Large intestine (tissue), 3 donors: ENCODE measurements around the gene RPP25L. TPM values are rescaled to one million over a fixed set of nuclear protein-coding genes. Genes with fewer than 3 reads are reported as not detected.

Experiments used
- DNase-seq, 2 donors: peaks; one replicate each; pipeline versions ENCODE4 v3.0.0 to v3.0.0-alpha.2; 2013
- H3K27ac ChIP-seq: one replicate; pipeline ENCODE4 v1.5.1; 2013; ENCODE audit warnings: low read length
- H3K27me3 ChIP-seq: 2 replicates; pipeline ENCODE4 v1.6.1; 2013; ENCODE audit warnings: low read length; ENCODE audit not compliant: control insufficient read depth, insufficient read depth
- H3K36me3 ChIP-seq: 2 replicates; pipeline ENCODE4 v1.6.1; 2013; ENCODE audit warnings: low read length; ENCODE audit not compliant: control insufficient read depth, insufficient read depth
- H3K4me1 ChIP-seq: one replicate; pipeline ENCODE4 v1.6.1; 2013; ENCODE audit warnings: low read length; ENCODE audit not compliant: control insufficient read depth, insufficient read depth
- H3K4me3 ChIP-seq: one replicate; pipeline ENCODE4 v1.5.1; 2013; ENCODE audit warnings: low read length
- H3K9me3 ChIP-seq: one replicate; pipeline ENCODE4 v1.6.1; 2013; ENCODE audit warnings: mild to moderate bottlenecking, low read depth, low read length, moderate library complexity; ENCODE audit not compliant: control insufficient read depth
- WGBS: methylation state at CpG from one replicate; pipeline ENCODE4 v1.1.5; 2013; ENCODE audit warnings: low lambda C conversion rate; ENCODE audit not compliant: insufficient coverage; 5-methylcytosine and 5-hydroxymethylcytosine counted together
- polyA plus RNA-seq: library from polyadenylated mRNA; unstranded; fragments of 120-200 nt; gene quantifications from one replicate; pipeline ENCODE4 v1.2.1, GENCODE V29; 2013

The RPP25L gene
- polyA plus RNA-seq, 1 donor, result 34.8 TPM

DNA sequence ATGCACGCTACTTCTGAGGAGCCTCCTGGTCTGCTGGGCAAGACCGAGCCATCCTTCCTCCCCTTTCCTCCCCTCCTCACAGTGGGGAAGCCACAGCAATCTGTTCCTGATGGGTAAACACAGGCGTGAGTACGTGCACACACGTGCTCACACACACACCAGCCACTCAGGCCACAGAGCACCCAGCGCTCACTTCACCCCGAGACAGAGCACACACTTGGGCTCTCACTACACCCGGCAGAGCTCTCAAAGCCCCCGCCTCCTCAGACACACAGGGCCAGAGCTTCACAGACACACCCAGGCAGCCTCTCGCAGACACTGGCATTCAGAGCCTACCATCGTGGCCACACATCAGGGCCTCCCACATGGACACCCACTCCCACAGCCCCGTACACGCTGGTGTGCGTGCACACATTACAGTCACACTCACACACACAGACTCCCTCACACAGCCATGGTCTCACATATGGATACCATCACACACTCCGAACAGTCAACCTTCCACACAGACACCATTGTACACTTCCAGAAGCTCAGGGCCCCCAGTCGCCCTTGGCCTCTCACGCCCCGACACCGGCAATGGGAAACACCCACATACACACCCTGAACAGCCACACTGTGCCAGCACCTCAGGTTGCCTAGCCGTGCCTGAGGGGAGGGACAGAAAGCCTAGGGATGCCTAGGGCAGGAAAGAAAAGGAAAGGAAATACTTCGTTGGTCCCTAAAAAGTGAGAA lies 35.9 kb downstream of the RPP25L start:
- peaks cover 71% of the 10 kb centered on the region for H3K27me3 ChIP-seq
- peaks cover 15% of the 10 kb centered on the region for H3K4me1 ChIP-seq
- no peaks in the 10 kb centered on the region for H3K36me3 ChIP-seq
- H3K9me3 ChIP-seq, result peaks cover 2% of the 10 kb centered on the region
- no peak overlapping the region for H3K4me3 ChIP-seq
- WGBS, result no CpG with 5 or more reads among the region's 21 CpGs
- H3K27ac ChIP-seq, result peak overlapping the region; percentile 30
- DNase-seq, result no peak

DNA sequence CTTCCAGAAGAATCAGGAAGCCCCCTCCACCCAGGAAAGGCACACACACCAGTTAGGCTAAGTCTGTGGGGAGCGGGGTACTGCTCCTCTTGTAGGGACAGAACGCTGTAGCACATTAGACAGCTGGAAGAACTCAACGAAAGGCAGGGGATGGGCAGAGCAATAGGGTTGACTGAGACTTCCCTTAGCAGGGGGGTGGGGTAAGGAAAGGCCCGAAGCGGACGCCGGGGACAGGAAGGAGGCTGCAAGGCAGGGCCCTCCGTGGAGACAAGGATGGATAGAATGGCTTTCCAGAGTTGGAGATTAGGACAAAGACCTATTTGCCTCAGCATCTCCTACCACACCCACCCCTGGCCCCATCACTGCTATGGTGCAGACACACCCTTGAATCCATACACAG lies 36.7 kb downstream of the RPP25L start:
- no peaks in the 10 kb centered on the region for H3K36me3 ChIP-seq
- H3K4me3 ChIP-seq, result no peak overlapping the region
- peaks cover 15% of the 10 kb centered on the region for H3K4me1 ChIP-seq
- WGBS, result no CpG with 5 or more reads among the region's 8 CpGs
- peaks cover 68% of the 10 kb centered on the region for H3K27me3 ChIP-seq
- no peak overlapping the region for H3K27ac ChIP-seq
- H3K9me3 ChIP-seq, result peaks cover 2% of the 10 kb centered on the region
- no peak for DNase-seq

DNA sequence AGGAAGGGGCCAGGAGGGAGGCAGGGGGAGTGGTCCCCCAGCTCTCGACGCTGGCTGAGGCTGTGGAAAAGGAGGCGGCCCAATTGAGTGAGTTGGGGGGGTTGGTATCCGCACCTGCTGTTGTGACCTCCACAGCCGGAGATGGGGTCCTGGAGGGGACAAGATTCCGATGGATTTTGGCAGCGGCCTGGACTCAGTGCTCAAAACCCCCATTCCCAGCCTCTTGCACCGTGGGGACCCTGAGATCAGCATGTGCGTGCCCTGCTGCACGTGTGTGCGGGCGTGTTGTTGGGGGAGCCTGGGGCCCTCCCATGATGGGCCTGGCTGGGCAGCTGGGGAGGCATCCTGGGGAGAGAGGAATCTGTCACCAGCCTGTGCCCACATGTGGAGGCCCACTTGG lies 37.3 kb downstream of the RPP25L start:
- Histone ChIP-seq H3K4me3 (no peak overlapping the region), H3K27ac (no peak overlapping the region), H3K4me1 (peaks cover 19% of the 10 kb centered on the region), H3K9me3 (peaks cover 2% of the 10 kb centered on the region), H3K27me3 (peaks cover 66% of the 10 kb centered on the region), H3K36me3 (no peaks in the 10 kb centered on the region)
- WGBS, result no CpG with 5 or more reads among the region's 12 CpGs
- no peak for DNase-seq

DNA sequence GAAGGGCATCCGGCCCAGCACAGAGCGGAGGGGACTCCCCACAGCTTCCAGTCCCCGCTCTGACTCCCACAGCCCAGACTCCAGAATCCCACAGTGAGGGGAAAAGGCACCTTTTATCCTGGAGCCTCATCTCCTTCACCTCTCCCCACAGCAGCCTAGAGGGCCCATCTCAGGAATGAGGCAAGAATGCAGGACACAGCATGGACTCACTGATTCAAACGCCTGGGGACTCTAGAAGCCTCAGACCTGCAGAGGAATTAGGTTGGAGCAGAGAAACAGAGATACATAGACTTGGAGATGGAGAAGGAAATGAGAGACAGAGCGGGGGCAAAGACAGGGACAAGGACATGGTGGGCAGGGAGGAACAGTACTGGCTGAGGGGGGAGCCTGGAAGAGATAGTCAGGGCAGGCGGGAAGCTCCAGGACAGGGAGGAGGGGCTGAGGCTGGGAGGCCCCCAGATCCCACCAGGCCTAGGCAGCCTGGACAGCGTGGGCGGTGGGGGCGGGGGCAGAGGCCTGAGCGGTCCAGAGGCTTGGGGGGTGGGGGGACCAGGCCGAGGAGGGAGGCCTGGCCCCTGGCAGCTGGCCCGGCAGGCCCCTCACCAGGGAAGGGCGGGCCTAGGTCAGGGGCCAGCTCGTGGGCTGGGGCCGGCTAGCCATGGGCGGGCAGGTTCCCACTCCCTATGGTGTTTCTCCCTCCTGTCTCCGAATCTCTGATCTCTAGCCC lies 38.1 kb downstream of the RPP25L start:
- H3K9me3 ChIP-seq, result peaks cover 2% of the 10 kb centered on the region
- H3K27me3 ChIP-seq, result peaks cover 65% of the 10 kb centered on the region
- no peak overlapping the region for H3K4me3 ChIP-seq
- no CpG with 5 or more reads among the region's 17 CpGs for WGBS
- no peak overlapping the region for H3K27ac ChIP-seq
- DNase-seq, result no peak
- peaks cover 19% of the 10 kb centered on the region for H3K4me1 ChIP-seq
- no peaks in the 10 kb centered on the region for H3K36me3 ChIP-seq

DNA sequence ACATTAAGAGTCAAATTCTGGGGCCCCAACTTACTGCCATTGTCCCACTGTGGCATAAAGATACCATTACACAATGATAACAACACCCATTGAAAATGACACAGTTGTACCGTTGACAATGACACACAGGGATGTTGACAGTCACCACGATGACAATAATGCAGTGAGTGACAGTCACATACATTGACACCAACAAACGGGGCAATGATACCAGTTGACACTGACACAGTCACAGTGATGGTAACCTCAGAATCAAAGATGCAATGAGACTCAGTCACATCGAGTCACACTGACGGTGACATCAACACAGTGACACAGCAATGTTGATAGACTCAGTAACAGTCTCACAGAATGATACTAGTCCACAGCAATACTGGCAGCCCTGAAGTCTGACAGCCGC lies 39.3 kb downstream of the RPP25L start:
- Histone ChIP-seq H3K27me3 (peaks cover 68% of the 10 kb centered on the region), H3K27ac (no peak overlapping the region), H3K4me1 (peaks cover 19% of the 10 kb centered on the region), H3K9me3 (peaks cover 2% of the 10 kb centered on the region), H3K4me3 (no peak overlapping the region), H3K36me3 (no peaks in the 10 kb centered on the region)
- WGBS, result no CpG with 5 or more reads among the region's 6 CpGs
- no peak for DNase-seq

DNA sequence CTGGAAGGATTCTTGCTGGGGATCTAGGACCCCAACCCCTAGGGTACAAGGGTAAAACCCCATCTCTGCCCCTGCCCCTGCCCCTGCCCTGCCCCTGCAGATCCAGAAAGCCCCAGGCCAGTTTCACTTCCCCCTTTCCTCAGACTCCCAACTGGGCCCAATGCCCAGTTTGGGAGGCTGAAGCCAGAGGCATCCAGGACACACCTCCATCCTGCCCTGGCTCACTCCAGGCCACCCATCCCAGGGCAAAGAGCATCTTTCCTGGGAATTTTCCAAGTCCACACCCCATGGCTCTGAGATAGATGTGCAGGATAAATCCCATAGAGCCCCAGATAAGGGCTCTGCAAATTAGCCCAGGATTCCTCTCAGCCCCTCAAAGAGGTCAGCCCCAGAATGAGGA lies 39.8 kb downstream of the RPP25L start:
- Histone ChIP-seq H3K4me3 (no peak overlapping the region), H3K27ac (no peak overlapping the region), H3K9me3 (peaks cover 2% of the 10 kb centered on the region), H3K27me3 (peaks cover 68% of the 10 kb centered on the region), H3K36me3 (no peaks in the 10 kb centered on the region), H3K4me1 (peaks cover 16% of the 10 kb centered on the region)
- no peak for DNase-seq

DNA sequence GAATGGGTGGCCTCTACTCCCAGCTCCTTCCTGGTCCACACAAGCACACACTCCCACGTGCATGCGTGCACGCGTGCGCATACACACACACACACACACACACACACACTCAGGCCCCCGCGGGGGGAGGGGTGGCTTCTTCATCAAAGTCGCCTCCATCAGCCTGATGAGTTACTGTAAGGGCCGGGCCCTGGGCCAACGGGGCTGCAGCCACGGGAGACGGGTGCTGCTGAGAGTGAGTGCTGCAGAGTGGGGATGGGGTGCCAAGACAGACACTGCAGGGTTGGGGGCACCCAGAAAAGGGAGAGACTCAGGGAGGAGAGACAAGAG lies 40.5 kb downstream of the RPP25L start:
- H3K27me3 ChIP-seq, result peaks cover 67% of the 10 kb centered on the region
- no peak overlapping the region for H3K4me3 ChIP-seq
- H3K9me3 ChIP-seq, result peaks cover 2% of the 10 kb centered on the region
- peaks cover 12% of the 10 kb centered on the region for H3K4me1 ChIP-seq
- no peak for DNase-seq
- WGBS, result no CpG with 5 or more reads among the region's 12 CpGs
- H3K27ac ChIP-seq, result no peak overlapping the region
- no peaks in the 10 kb centered on the region for H3K36me3 ChIP-seq

DNA sequence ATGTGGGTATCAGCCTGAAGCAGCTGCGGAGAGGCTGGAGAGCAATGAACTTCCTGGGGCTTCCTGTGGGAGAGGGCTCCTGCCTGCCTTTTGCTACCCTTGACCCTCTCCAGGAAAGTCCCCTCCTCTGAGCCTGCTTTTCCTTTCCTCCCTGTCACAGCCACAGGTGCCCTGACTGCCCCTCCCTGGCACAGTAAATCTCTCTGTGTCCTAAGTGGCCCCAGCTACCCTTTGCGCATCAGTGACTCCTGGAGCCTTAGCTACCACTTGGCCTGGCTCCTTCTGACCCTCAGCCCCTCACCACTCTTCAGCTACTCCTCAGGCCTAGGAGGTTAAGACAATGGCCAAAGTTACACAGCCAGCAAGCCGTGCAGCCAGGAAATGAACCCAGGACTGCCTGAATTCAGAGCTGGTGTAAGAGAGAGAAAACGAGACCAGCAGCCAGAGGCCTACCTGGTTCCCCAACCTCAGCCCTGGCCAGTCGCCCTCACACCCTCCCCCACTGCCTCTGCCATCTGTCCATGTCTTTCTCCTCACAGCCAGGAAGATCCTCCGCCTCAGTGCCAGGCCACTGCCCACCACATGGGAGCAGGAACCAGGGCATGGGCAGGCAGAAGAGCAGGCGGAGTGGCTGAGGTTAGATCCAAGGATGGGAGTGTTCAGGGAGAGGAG lies 41.0 kb downstream of the RPP25L start:
- Histone ChIP-seq H3K4me3 (no peak overlapping the region), H3K27me3 (peaks cover 67% of the 10 kb centered on the region), H3K9me3 (peaks cover 2% of the 10 kb centered on the region), H3K36me3 (no peaks in the 10 kb centered on the region), H3K27ac (peak overlapping the region; percentile 55), H3K4me1 (peaks cover 12% of the 10 kb centered on the region)
- no peak for DNase-seq
- no CpG with 5 or more reads among the region's 7 CpGs for WGBS

DNA sequence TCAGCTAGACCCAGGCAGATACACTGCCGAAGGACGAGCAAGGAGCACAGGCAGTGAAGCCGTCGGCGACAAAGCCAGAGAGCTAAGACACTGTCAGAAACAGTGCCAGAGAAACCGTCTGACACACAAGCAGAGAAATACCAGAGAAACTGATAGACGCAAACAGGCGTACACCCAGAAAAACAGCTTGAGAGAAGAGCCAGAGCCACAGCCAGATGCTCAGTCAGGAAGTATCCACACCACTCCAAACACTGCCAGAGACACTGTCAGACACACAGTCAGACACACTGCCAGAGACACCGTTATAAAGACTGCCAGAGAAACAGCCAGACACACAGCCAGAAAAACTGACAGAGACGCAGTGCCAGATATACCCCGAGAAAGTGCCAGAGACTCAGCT lies 41.5 kb downstream of the RPP25L start:
- no CpG with 5 or more reads among the region's 11 CpGs for WGBS
- H3K4me1 ChIP-seq, result peaks cover 12% of the 10 kb centered on the region
- peak overlapping the region; percentile 55 for H3K27ac ChIP-seq
- peaks cover 2% of the 10 kb centered on the region for H3K9me3 ChIP-seq
- no peak for DNase-seq
- no peaks in the 10 kb centered on the region for H3K36me3 ChIP-seq
- H3K4me3 ChIP-seq, result no peak overlapping the region
- H3K27me3 ChIP-seq, result peaks cover 66% of the 10 kb centered on the region

DNA sequence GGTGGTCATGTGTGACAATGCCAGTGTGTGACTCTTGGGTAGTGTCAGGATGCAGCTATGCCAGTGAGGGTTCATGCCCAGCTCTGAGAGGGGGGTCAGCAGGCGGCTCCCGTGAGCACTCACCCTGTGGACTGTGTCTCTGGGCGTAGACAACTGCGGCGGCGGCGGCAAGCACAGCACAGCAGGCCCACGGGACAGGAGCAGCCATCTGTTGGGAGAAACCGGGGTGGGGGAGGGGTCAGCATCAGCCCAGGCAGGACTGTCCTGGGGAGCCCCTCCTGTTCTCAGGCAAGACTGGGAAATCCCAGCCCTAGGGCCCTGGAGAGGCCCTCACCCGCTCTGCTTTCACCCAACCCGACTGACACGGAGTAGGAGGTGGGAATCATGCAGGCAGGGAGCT lies 43.1 kb downstream of the RPP25L start:
- no peak for DNase-seq
- no peak overlapping the region for H3K27ac ChIP-seq
- no peak overlapping the region for H3K4me3 ChIP-seq
- peaks cover 3% of the 10 kb centered on the region for H3K36me3 ChIP-seq
- peaks cover 57% of the 10 kb centered on the region for H3K27me3 ChIP-seq
- peaks cover 12% of the 10 kb centered on the region for H3K4me1 ChIP-seq
- no peaks in the 10 kb centered on the region for H3K9me3 ChIP-seq
- WGBS, result no CpG with 5 or more reads among the region's 12 CpGs
